CD4-positive, CD25-positive, alpha-beta regulatory T cell (primary cell): ENCODE results near the gene DIAPH3. TPM values are rescaled to one million over a fixed set of nuclear protein-coding genes. Genes with fewer than 3 reads are reported as not detected.

Experiments
- ATAC-seq, 2 donors: fragments of 150-1000 bp; cut with Tn5 transposase; one replicate each; pipeline ENCODE4 v1.10.0; 2021; ENCODE audit warnings: low read depth in 2 of 2, moderate number of reproducible peaks in 2 of 2, moderate library complexity in 1 of 2
- DNase-seq, 3 donors: peaks; one replicate each; pipeline versions ENCODE4 v3.0.0 to v3.0.0-alpha.2; 2012 to 2022; ENCODE audit warnings: mixed read lengths in 1 of 3
- H3K27ac ChIP-seq: one replicate; pipeline ENCODE4 v1.7.0; 2013; ENCODE audit warnings: mild to moderate bottlenecking, low read length; ENCODE audit not compliant: insufficient read depth, poor library complexity, severe bottlenecking
- H3K27me3 ChIP-seq: one replicate; pipeline ENCODE4 v1.7.0; 2013; ENCODE audit warnings: low read length; ENCODE audit not compliant: control insufficient read depth, insufficient read depth
- H3K36me3 ChIP-seq: one replicate; pipeline ENCODE4 v1.7.0; 2013; ENCODE audit warnings: mild to moderate bottlenecking, low read length, moderate library complexity; ENCODE audit not compliant: control insufficient read depth, insufficient read depth
- H3K4me1 ChIP-seq: 2 replicates; pipeline ENCODE4 v1.7.0; 2013; ENCODE audit warnings: mild to moderate bottlenecking, low read length; ENCODE audit not compliant: insufficient read depth, control insufficient read depth, poor library complexity, severe bottlenecking
- H3K4me3 ChIP-seq: one replicate; pipeline ENCODE4 v1.7.0; 2013; ENCODE audit warnings: low read depth, mild to moderate bottlenecking, low read length, moderate library complexity
- H3K9me3 ChIP-seq, 2 experiments: 1 replicate in 1 of 2; 2 replicates in 1 of 2; pipeline ENCODE4 v1.7.0; 2013; ENCODE audit warnings: low read length in 2 of 2, mild to moderate bottlenecking in 1 of 2, moderate library complexity in 1 of 2; ENCODE audit not compliant: control insufficient read depth in 2 of 2
- H3K27ac Mint-ChIP-seq, 3 donors: one replicate each; pipeline ENCODE4 v1.8.0; 2020 to 2022; ENCODE audit warnings: mild to moderate bottlenecking in 3 of 3, mixed read lengths in 3 of 3, moderate library complexity in 2 of 3
- H3K27me3 Mint-ChIP-seq: one replicate; pipeline ENCODE4 v1.8.0; 2022; ENCODE audit warnings: mild to moderate bottlenecking, mixed read lengths
- H3K36me3 Mint-ChIP-seq: one replicate; pipeline ENCODE4 v1.8.0; 2020; ENCODE audit warnings: mixed read lengths
- H3K4me1 Mint-ChIP-seq, 4 donors: one replicate each; pipeline ENCODE4 v1.8.0; 2020 to 2022; ENCODE audit warnings: mixed read lengths in 4 of 4, mild to moderate bottlenecking in 1 of 4
- H3K4me3 Mint-ChIP-seq, 4 donors: one replicate each; pipeline ENCODE4 v1.8.0; 2020 to 2022; ENCODE audit warnings: mild to moderate bottlenecking in 4 of 4, mixed read lengths in 4 of 4, moderate library complexity in 3 of 4
- H3K9me3 Mint-ChIP-seq, 7 donors: one replicate each; pipeline ENCODE4 v1.8.0; 2020 to 2022; ENCODE audit warnings: mixed read lengths in 7 of 7, mild to moderate bottlenecking in 3 of 7, moderate library complexity in 2 of 7
- polyA plus RNA-seq, 4 donors: library from polyadenylated mRNA; unstranded; fragments of 300-500 nt; fragmentation: Illumina TruSeq; gene quantifications; one replicate each; pipeline ENCODE4 v1.2.3, GENCODE V29; 2021
- total RNA-seq: library from RNA; stranded (reverse); gene quantifications from one replicate; pipeline ENCODE4 v1.2.3, GENCODE V29; 2022

The DIAPH3 gene
- total and polyA plus RNA-seq, 5 donors from 2014 or later = 0.09 to 0.57 (median 0.27) TPM

GRCh38 chr13:60112771-60113170 lies 51.0 kb downstream of the DIAPH3 start:
- Mint-ChIP-seq H3K27me3 (no peaks in the 10 kb centered on the region), H3K27ac (no peak overlapping the region), H3K4me3 (no peak overlapping the region), H3K36me3 (no peaks in the 10 kb centered on the region), H3K4me1 (peaks cover 0 to 13% (median 5%) of the 10 kb centered on the region in 4 donors), H3K9me3 (peaks cover 4 to 14% (median 11%) of the 10 kb centered on the region in 7 donors)
- DNase-seq = no peak
- H3K27me3 ChIP-seq = no peaks in the 10 kb centered on the region
- no peak overlapping the region for H3K4me3 ChIP-seq
- no peak for ATAC-seq
- peaks cover 0 to 4% of the 10 kb centered on the region in 2 experiments for H3K9me3 ChIP-seq
- no peaks in the 10 kb centered on the region for H3K36me3 ChIP-seq
- H3K4me1 ChIP-seq = no peaks in the 10 kb centered on the region
- H3K27ac ChIP-seq = no peak overlapping the region

- Mint-ChIP-seq H3K4me1 (peaks cover 0 to 13% (median 5%) of the 10 kb centered on the region in 4 donors), H3K27me3 (no peaks in the 10 kb centered on the region), H3K27ac (no peak overlapping the region), H3K9me3 (peaks cover 4 to 14% (median 11%) of the 10 kb centered on the region in 7 donors), H3K36me3 (no peaks in the 10 kb centered on the region), H3K4me3 (no peak overlapping the region)
- H3K9me3 ChIP-seq = peaks cover 0 to 4% of the 10 kb centered on the region in 2 experiments
- no peaks in the 10 kb centered on the region for H3K27me3 ChIP-seq
- no peaks in the 10 kb centered on the region for H3K4me1 ChIP-seq
- H3K36me3 ChIP-seq = no peaks in the 10 kb centered on the region
- ATAC-seq (no peak), DNase-seq (no peak)
- H3K4me3 ChIP-seq = no peak overlapping the region
- H3K27ac ChIP-seq = no peak overlapping the region
Measured at GRCh38 chr13:60111691-60112090, 52.0 kb downstream of the DIAPH3 start.

- no peak for ATAC-seq
- Mint-ChIP-seq H3K9me3 (peaks cover under 1 to 8% (median 6%) of the 10 kb centered on the region in 7 donors), H3K27me3 (no peaks in the 10 kb centered on the region)
Measured at GRCh38 chr13:60109285-60109684, 54.4 kb downstream of the DIAPH3 start.

GRCh38 chr13:60108589-60108988 lies 55.1 kb downstream of the DIAPH3 start:
- H3K4me3 Mint-ChIP-seq = no peak overlapping the region
- peaks cover 0 to 4% (median 3%) of the 10 kb centered on the region in 7 donors for H3K9me3 Mint-ChIP-seq
- Histone ChIP-seq H3K27me3 (no peaks in the 10 kb centered on the region), H3K9me3 (no peaks in the 10 kb centered on the region), H3K36me3 (no peaks in the 10 kb centered on the region), H3K4me3 (no peak overlapping the region), H3K27ac (no peak overlapping the region), H3K4me1 (no peaks in the 10 kb centered on the region)
- no peak for ATAC-seq
- H3K36me3 Mint-ChIP-seq = no peaks in the 10 kb centered on the region
- no peaks in the 10 kb centered on the region for H3K27me3 Mint-ChIP-seq
- no peak overlapping the region for H3K27ac Mint-ChIP-seq
- no peak for DNase-seq
- H3K4me1 Mint-ChIP-seq = peaks cover 0 to 13% (median 5%) of the 10 kb centered on the region in 4 donors

More at GRCh38 chr13:60109285-60109684, 54.4 kb downstream of the DIAPH3 start:
- Mint-ChIP-seq H3K36me3 (no peaks in the 10 kb centered on the region), H3K4me1 (peaks cover 0 to 13% (median 5%) of the 10 kb centered on the region in 4 donors), H3K27ac (no peak overlapping the region), H3K4me3 (no peak overlapping the region)
- H3K27ac ChIP-seq = no peak overlapping the region
- DNase-seq = no peak
- no peaks in the 10 kb centered on the region for H3K4me1 ChIP-seq
- no peaks in the 10 kb centered on the region for H3K36me3 ChIP-seq
- H3K27me3 ChIP-seq = no peaks in the 10 kb centered on the region
- no peaks in the 10 kb centered on the region for H3K9me3 ChIP-seq
- H3K4me3 ChIP-seq = no peak overlapping the region

GRCh38 chr13:60099631-60100420 lies 63.9 kb downstream of the DIAPH3 start:
- peaks cover 0 to 2% (median under 1%) of the 10 kb centered on the region in 4 donors for H3K4me1 Mint-ChIP-seq
- DNase-seq = no peak
- H3K36me3 ChIP-seq = no peaks in the 10 kb centered on the region

GRCh38 chr13:60095300-60095699 lies 68.4 kb downstream of the DIAPH3 start:
- peaks cover 0 to 3% (median under 1%) of the 10 kb centered on the region in 4 donors for H3K4me1 Mint-ChIP-seq
- Histone ChIP-seq H3K27me3 (no peaks in the 10 kb centered on the region), H3K4me1 (no peaks in the 10 kb centered on the region), H3K9me3 (no peaks in the 10 kb centered on the region), H3K27ac (no peak overlapping the region), H3K4me3 (no peak overlapping the region), H3K36me3 (no peaks in the 10 kb centered on the region)
- DNase-seq (peak in 1 of 3 donors; percentile 5), ATAC-seq (no peak)
- no peaks in the 10 kb centered on the region for H3K27me3 Mint-ChIP-seq
- H3K36me3 Mint-ChIP-seq = no peaks in the 10 kb centered on the region
- H3K27ac Mint-ChIP-seq = peak overlapping the region in 2 of 3 donors; percentile 4 to 12
- no peaks in the 10 kb centered on the region for H3K9me3 Mint-ChIP-seq
- no peak overlapping the region for H3K4me3 Mint-ChIP-seq

More at GRCh38 chr13:60099631-60100420, 63.9 kb downstream of the DIAPH3 start:
- no peaks in the 10 kb centered on the region for H3K36me3 Mint-ChIP-seq
- H3K4me3 ChIP-seq = no peak overlapping the region
- no peak overlapping the region for H3K4me3 Mint-ChIP-seq
- no peak overlapping the region for H3K27ac Mint-ChIP-seq
- H3K27me3 Mint-ChIP-seq = no peaks in the 10 kb centered on the region
- H3K27ac ChIP-seq = no peak overlapping the region
- peaks cover 0 to 1% (median 0%) of the 10 kb centered on the region in 7 donors for H3K9me3 Mint-ChIP-seq
- no peak for ATAC-seq
- H3K27me3 ChIP-seq = no peaks in the 10 kb centered on the region
- H3K4me1 ChIP-seq = no peaks in the 10 kb centered on the region
- no peaks in the 10 kb centered on the region for H3K9me3 ChIP-seq

- no peak overlapping the region for H3K4me3 ChIP-seq
- DNase-seq (no peak), ATAC-seq (no peak)
- H3K27me3 ChIP-seq = no peaks in the 10 kb centered on the region
- Mint-ChIP-seq H3K9me3 (no peaks in the 10 kb centered on the region), H3K27me3 (no peaks in the 10 kb centered on the region), H3K4me3 (no peak overlapping the region), H3K27ac (peak overlapping the region in 2 of 3 donors; percentile 4 to 12), H3K4me1 (peaks cover 0 to 3% (median under 1%) of the 10 kb centered on the region in 4 donors), H3K36me3 (no peaks in the 10 kb centered on the region)
- no peaks in the 10 kb centered on the region for H3K9me3 ChIP-seq
- H3K36me3 ChIP-seq = no peaks in the 10 kb centered on the region
- H3K4me1 ChIP-seq = no peaks in the 10 kb centered on the region
- H3K27ac ChIP-seq = no peak overlapping the region
Measured at GRCh38 chr13:60094385-60095088, 69.2 kb downstream of the DIAPH3 start.
